ENCODE measurements around the gene POLR2E.

- peak in 2 of 6 experiments; percentile 34 to 44 for TF ChIP-seq CTCF (IDR thresholded peaks at IDR 0.05)
- peak in 3 of 4 donors; percentile 52 to 75 (median 52) for TF ChIP-seq POLR2A (IDR thresholded peaks at IDR 0.05)
- peak; percentile 91 to 98 for TF ChIP-seq POLR2AphosphoS5 (IDR thresholded peaks at IDR 0.05)
Measured at GRCh38 chr19:1131718-1132551, 36.8 kb upstream of the POLR2E start.

All from upper lobe of left lung (tissue), 4 donors.